HepG2 (cell line): ENCODE measurements around the gene ADAMTS17. TPM values are rescaled to one million over a fixed set of nuclear protein-coding genes. Genes with fewer than 3 reads are reported as not detected.

Source experiments
- ATAC-seq: fragments of 200-7000 bp; cut with Tn5 transposase; 3 replicates; pipeline ENCODE4 v1.9.1; 2020; ENCODE audit warnings: mild to moderate bottlenecking, moderate library complexity
- BruUV-seq: library from RNA; stranded (reverse); fragments of 400-500 nt; replicated peaks from 2 replicates; lab custom pipeline; 2021; lab: Mats Ljungman, UMichigan
- CTCF ChIA-PET: fragments of 300-600 bp; formaldehyde crosslinking; extraction: SDS; loops from one replicate; lab custom pipeline; 2021; ENCODE audit warnings: low total read pairs, inconsistent platforms, low intra/inter-chr PET ratio; lab: Yijun Ruan, JAX
- POLR2A ChIA-PET: fragments of 350-600 bp; sonication (Branson Sonifier 250); formaldehyde crosslinking; loops from one replicate; lab custom pipeline; 2020; ENCODE audit warnings: antibody characterized with exemption, inconsistent platforms; lab: Yijun Ruan, JAX
- DNase-seq: peaks from one replicate; pipeline ENCODE4 v3.0.0-alpha.2; 2015; ENCODE audit warnings: low spot score
- FAIRE-seq: peaks from 3 replicates; lab custom pipeline; 2011; peaks lifted over from hg19 to GRCh38; lab: Jason Lieb, UNC
- H2AFZ ChIP-seq: one replicate; pipeline ENCODE4 v1.6.1; 2011; ENCODE audit warnings: low read length, inconsistent platforms
- H3K27ac ChIP-seq: fragments of 300-600 bp; 3 replicates; pipeline ENCODE4 v1.8.0; 2011; ENCODE audit warnings: mixed run types, mild to moderate bottlenecking, mixed read lengths, low read length, inconsistent platforms; ENCODE audit not compliant: insufficient read depth; ENCODE audit errors: extremely low read length
- H3K27me3 ChIP-seq, 2 experiments: fragments of 200-600 bp in 1 of 2; 2 replicates in 1 of 2; 3 replicates in 1 of 2; pipeline versions ENCODE4 v1.6.0 to v1.8.0; 2011; ENCODE audit warnings: low read length in 2 of 2, mild to moderate bottlenecking in 2 of 2, moderate library complexity in 2 of 2, inconsistent platforms in 1 of 2; ENCODE audit not compliant: insufficient read depth in 2 of 2, control insufficient read depth in 1 of 2
- H3K36me3 ChIP-seq, 2 experiments: fragments of 200-600 bp in 1 of 2; replicated peaks in 1 of 2; 2 replicates in 1 of 2; 3 replicates in 1 of 2; pipeline versions ENCODE4 v1.5.1 to v1.8.0; 2011; ENCODE audit warnings: low read length in 2 of 2, inconsistent platforms in 1 of 2; ENCODE audit not compliant: insufficient read depth in 2 of 2, control insufficient read depth in 1 of 2
- H3K4me1 ChIP-seq: 2 replicates; pipeline ENCODE4 v1.5.1; 2012; ENCODE audit warnings: low read length, inconsistent platforms; ENCODE audit not compliant: insufficient read depth
- H3K4me2 ChIP-seq: 2 replicates; pipeline ENCODE4 v1.6.0; 2011; ENCODE audit warnings: low read depth, low read length, inconsistent platforms
- H3K4me3 ChIP-seq, 3 experiments: fragments of 200-600 bp in 1 of 3; sonication (generic), shearing (Covaris generic) in 1 of 3; replicated peaks in 1 of 3; 2 replicates each; pipeline ENCODE4 v1.5.1; 2011 to 2016; ENCODE audit warnings: low read length in 3 of 3, inconsistent platforms in 2 of 3, low read depth in 2 of 3, mild to moderate bottlenecking in 2 of 3, control low read depth in 1 of 3, mixed read lengths in 1 of 3; ENCODE audit not compliant: insufficient read depth in 1 of 3
- H3K79me2 ChIP-seq: one replicate; pipeline ENCODE4 v1.6.1; 2011; ENCODE audit warnings: low read length, inconsistent platforms; ENCODE audit not compliant: insufficient read depth
- H3K9ac ChIP-seq: 2 replicates; pipeline ENCODE4 v1.6.0; 2011; ENCODE audit warnings: mild to moderate bottlenecking, low read depth, low read length, inconsistent platforms; ENCODE audit not compliant: insufficient read depth
- H3K9me3 ChIP-seq: 2 replicates; pipeline ENCODE4 v1.5.1; 2012; ENCODE audit warnings: mild to moderate bottlenecking, low read length
- H4K20me1 ChIP-seq: 2 replicates; pipeline ENCODE4 v1.6.0; 2011; ENCODE audit warnings: inconsistent platforms, mild to moderate bottlenecking, low read length, moderate library complexity; ENCODE audit not compliant: insufficient read depth
- GPN1 ChIP-seq: sonication (generic); formaldehyde crosslinking; IDR thresholded peaks from 2 replicates; pipeline ENCODE4 v1.5.1; 2020; ENCODE audit warnings: missing genetic modification reagents, borderline replicate concordance
- SNRNP70 ChIP-seq: fragments of 200-400 bp; formaldehyde crosslinking; IDR thresholded peaks from 2 replicates; pipeline ENCODE4 v1.6.1; 2017; ENCODE audit warnings: mild to moderate bottlenecking, low read depth, low read length, moderate library complexity
- ZNF256 ChIP-seq: sonication (generic); formaldehyde crosslinking; conservative IDR thresholded peaks from 2 replicates; pipeline ENCODE4 v1.4.0; 2020; ENCODE audit warnings: missing genetic modification reagents
- ZNF317 ChIP-seq: sonication (generic); formaldehyde crosslinking; IDR thresholded peaks from 2 replicates; pipeline ENCODE4 v1.5.0; 2020; ENCODE audit warnings: mild to moderate bottlenecking, missing genetic modification reagents
- WGBS: methylation state at CpG from one replicate; pipeline ENCODE4 v1.1.6; 2017; ENCODE audit warnings: low lambda C conversion rate; 5-methylcytosine and 5-hydroxymethylcytosine counted together
- in situ Hi-C: cut with HindIII; loops from 2 replicates; pipeline ENCODE4 v1.10.0; 2017; ENCODE audit warnings: low pct_unique_long_range_greater_than_20kb; ENCODE audit not compliant: extremely low pct_ligation_motif_present
- intact Hi-C: fragments of 100-400 bp; cut with micrococcal nuclease; formaldehyde crosslinking; loops from one replicate; pipeline ENCODE4 v1.10.0; 2022; ENCODE audit not compliant: unreplicated experiment
- polyA plus RNA-seq, 8 experiments: library from polyadenylated mRNA; depleted of rRNA in 3 of 8; stranded (reverse) in 7 of 8; unstranded in 1 of 8; fragments of >200 nt; fragmentation: Illumina TruSeq in 4 of 8; extraction: Trizol in 4 of 8; gene quantifications; 2 replicates each; pipeline versions ENCODE4 v1.2.1 to v1.2.3, GENCODE V29; 2011 to 2016; ENCODE audit warnings: low read depth in 4 of 8, missing spikeins in 1 of 8, mixed read lengths in 1 of 8; ENCODE audit not compliant: insufficient read depth in 1 of 8
- total RNA-seq, 5 experiments: library from RNA; depleted of rRNA; stranded (reverse); fragments of >200 nt; fragmentation: Illumina TruSeq; extraction: Trizol; gene quantifications; 2 replicates each; pipeline ENCODE4 v1.2.3, GENCODE V29; 2016; ENCODE audit warnings: low read depth in 1 of 5
- TF ChIP-seq, protein P1 (sequence below): fragments of 450-650 bp; IDR thresholded peaks from 2 replicates; pipeline ENCODE4 v1.6.1; 2016
- TF ChIP-seq, protein P2 (sequence below): sonication (generic); formaldehyde crosslinking; IDR thresholded peaks from 2 replicates; pipeline ENCODE4 v1.4.0; 2020; ENCODE audit warnings: missing genetic modification reagents

The ADAMTS17 gene
- total and polyA plus RNA-seq, 2 of the 13 experiments (the other 11 are each of a cell fraction or from before 2014, with no cell fraction given) = 0.02 to 0.04 TPM

DNA sequence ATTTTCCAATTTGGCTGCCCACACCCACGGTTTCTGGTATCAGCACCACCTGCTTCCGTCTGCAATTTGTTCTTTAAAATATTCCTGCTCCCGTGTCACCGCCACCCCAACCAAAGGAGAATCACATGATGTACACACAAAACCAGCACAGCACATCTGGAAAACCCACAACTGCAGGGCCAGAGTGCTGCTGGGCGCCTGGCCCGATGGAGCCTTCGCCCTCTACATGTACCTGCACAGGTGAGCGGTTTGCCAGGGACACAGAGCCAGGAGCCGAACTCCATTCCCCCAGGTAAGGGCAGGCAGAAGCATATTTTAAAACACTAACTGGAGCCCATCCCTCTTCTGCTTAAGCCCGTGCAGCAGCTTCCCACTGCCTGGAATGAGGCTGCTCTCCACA is 75.6 kb downstream of the ADAMTS17 start:
- Histone ChIP-seq H3K9me3 (no peaks in the 10 kb centered on the region), H2AFZ (no peak overlapping the region), H4K20me1 (no peaks in the 10 kb centered on the region), H3K4me3 (no peak overlapping the region), H3K36me3 (no peaks in the 10 kb centered on the region), H3K79me2 (no peaks in the 10 kb centered on the region), H3K4me2 (no peak overlapping the region), H3K27ac (no peak overlapping the region), H3K27me3 (no peaks in the 10 kb centered on the region), H3K4me1 (no peaks in the 10 kb centered on the region), H3K9ac (no peak overlapping the region)
- intact Hi-C loops = no loop called here
- 34% methylated on average over 5 of the region's 10 CpGs for WGBS
- BruUV-seq = no TSS peak
- in situ Hi-C loops = no loop called here
- no peak for FAIRE-seq
- no peak for DNase-seq
- ChIA-PET POLR2A (no interaction called here), CTCF (no interaction called here)
- TF ChIP-seq ZNF256 (CRISPR knock-in tag) (no peak), GPN1 (CRISPR knock-in tag) (no peak), ZNF317 (no peak), SNRNP70 (no peak)
- TF ChIP-seq, protein P1, sequence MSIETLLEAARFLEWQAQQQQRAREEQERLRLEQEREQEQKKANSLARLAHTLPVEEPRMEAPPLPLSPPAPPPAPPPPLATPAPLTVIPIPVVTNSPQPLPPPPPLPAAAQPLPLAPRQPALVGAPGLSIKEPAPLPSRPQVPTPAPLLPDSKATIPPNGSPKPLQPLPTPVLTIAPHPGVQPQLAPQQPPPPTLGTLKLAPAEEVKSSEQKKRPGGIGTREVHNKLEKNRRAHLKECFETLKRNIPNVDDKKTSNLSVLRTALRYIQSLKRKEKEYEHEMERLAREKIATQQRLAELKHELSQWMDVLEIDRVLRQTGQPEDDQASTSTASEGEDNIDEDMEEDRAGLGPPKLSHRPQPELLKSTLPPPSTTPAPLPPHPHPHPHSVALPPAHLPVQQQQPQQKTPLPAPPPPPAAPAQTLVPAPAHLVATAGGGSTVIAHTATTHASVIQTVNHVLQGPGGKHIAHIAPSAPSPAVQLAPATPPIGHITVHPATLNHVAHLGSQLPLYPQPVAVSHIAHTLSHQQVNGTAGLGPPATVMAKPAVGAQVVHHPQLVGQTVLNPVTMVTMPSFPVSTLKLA = no peak
- TF ChIP-seq, protein P2, sequence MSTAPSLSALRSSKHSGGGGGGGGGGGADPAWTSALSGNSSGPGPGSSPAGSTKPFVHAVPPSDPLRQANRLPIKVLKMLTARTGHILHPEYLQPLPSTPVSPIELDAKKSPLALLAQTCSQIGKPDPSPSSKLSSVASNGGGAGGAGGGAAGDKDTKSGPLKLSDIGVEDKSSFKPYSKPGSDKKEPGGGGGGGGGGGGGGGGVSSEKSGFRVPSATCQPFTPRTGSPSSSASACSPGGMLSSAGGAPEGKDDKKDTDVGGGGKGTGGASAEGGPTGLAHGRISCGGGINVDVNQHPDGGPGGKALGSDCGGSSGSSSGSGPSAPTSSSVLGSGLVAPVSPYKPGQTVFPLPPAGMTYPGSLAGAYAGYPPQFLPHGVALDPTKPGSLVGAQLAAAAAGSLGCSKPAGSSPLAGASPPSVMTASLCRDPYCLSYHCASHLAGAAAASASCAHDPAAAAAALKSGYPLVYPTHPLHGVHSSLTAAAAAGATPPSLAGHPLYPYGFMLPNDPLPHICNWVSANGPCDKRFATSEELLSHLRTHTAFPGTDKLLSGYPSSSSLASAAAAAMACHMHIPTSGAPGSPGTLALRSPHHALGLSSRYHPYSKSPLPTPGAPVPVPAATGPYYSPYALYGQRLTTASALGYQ (CRISPR knock-in tag) = no peak
- ATAC-seq = no peak
